Measurements from ENCODE around the gene DAPK1.

DNA sequence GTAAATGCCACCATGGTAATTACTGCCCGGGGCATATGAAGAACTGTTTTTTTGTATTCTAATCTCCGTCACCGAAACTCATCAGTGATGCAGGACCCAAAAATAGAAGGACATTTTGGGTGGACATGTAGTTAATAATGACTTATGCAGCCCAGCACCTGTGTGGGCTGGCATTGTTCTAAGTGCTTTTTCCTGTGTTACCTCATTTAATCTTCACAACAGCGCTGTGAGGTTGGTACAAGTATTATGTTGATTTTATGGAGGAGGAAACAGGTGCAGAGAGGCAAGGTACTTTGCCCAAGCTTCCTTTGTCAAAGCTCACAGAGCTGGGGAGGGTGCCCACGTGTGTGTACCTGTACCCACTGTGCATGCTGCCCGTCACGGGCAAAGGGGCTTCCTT is 58.4 kb downstream of the DAPK1 start:
- TF ChIP-seq POLR2AphosphoS5 (IDR thresholded peaks at IDR 0.05; ENCODE audit: low read depth, low read length) (no peak), TAF1 (IDR thresholded peaks at IDR 0.05; ENCODE audit: low read depth, low read length) (no peak)

All from GM12891 (cell line).